ENCODE results near the gene ITPA.

The ITPA gene

DNA sequence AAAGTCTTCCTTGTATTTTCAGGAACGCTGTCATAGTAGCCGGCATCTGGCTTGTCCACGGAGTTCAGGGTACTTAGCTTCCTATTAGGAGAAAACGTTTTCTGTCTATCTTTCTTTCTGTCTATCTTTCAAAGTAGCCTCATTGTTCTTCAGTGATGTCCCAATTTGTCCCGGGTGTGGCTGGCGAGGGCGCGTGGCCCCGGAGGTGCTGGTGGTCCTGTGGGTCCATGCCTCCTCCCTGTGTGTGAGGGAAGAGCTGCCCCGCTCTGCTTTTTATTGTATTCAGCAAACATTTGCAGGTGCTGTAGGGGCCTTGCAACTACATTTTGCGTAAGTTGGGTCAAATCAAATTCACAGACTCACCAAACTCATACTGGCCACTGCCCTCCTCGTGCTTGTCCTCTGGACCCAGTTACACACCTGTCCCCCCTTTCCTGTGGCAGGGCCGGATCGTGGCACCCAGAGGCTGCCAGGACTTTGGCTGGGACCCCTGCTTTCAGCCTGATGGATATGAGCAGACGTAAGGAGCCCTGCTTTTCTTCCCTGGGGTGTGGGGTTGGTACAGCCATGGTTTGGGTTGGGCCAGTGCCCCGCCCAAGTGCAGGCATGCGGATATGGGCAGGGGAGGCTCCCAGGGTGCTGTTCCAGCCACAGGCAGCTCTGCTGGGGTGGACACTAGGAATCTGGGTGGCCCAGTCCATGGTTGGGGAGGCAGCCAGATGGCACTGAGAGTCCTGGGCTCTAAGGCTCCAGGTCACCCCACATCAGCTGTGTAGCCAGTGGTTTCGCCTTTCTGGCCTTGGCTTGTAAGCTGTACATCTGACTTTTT, 12.3 kb downstream of the ITPA start:
- H3K9me3 ChIP-seq (ENCODE audit: insufficient read depth, low read depth, low read length): no peaks in the 10 kb centered on the region
- H3K79me2 ChIP-seq (ENCODE audit: insufficient read depth, low read length): no peaks in the 10 kb centered on the region
- peaks cover 17% of the 10 kb centered on the region for H3K4me1 ChIP-seq (ENCODE audit: insufficient read depth, low read length, poor library complexity, severe bottlenecking)
- TF ChIP-seq, protein P1, sequence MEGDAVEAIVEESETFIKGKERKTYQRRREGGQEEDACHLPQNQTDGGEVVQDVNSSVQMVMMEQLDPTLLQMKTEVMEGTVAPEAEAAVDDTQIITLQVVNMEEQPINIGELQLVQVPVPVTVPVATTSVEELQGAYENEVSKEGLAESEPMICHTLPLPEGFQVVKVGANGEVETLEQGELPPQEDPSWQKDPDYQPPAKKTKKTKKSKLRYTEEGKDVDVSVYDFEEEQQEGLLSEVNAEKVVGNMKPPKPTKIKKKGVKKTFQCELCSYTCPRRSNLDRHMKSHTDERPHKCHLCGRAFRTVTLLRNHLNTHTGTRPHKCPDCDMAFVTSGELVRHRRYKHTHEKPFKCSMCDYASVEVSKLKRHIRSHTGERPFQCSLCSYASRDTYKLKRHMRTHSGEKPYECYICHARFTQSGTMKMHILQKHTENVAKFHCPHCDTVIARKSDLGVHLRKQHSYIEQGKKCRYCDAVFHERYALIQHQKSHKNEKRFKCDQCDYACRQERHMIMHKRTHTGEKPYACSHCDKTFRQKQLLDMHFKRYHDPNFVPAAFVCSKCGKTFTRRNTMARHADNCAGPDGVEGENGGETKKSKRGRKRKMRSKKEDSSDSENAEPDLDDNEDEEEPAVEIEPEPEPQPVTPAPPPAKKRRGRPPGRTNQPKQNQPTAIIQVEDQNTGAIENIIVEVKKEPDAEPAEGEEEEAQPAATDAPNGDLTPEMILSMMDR (conservative IDR thresholded peaks at IDR 0.05; ENCODE audit: low read length): no peak
- no peak for TF ChIP-seq EZH2phosphoT487 (IDR thresholded peaks at IDR 0.05; ENCODE audit: borderline replicate concordance)
- H2AFZ ChIP-seq (ENCODE audit: low read length): no peak overlapping the region
- H3K36me3 ChIP-seq (ENCODE audit: insufficient read depth, low read length): peaks cover 6% of the 10 kb centered on the region; the same call in 1 of the 2 replicates
- no peaks in the 10 kb centered on the region for H3K27me3 ChIP-seq (ENCODE audit: insufficient read depth, low read length, poor library complexity, severe bottlenecking)
- H3K9ac ChIP-seq (ENCODE audit: low read depth, low read length, poor library complexity, severe bottlenecking): no peak overlapping the region
- H4K20me1 ChIP-seq (ENCODE audit: insufficient read depth, low read length, poor library complexity, severe bottlenecking): no peaks in the 10 kb centered on the region
- H3F3A ChIP-seq (ENCODE audit: low read depth): no peaks in the 10 kb centered on the region
- no peaks in the 10 kb centered on the region for H3K9me2 ChIP-seq (replicated peaks; ENCODE audit: low read depth, low read length)
- H3K4me2 ChIP-seq (ENCODE audit: low read depth, low read length, poor library complexity, severe bottlenecking): no peak overlapping the region
- H3K4me3 ChIP-seq (ENCODE audit: low read length, poor library complexity, severe bottlenecking): no peak overlapping the region

DNA sequence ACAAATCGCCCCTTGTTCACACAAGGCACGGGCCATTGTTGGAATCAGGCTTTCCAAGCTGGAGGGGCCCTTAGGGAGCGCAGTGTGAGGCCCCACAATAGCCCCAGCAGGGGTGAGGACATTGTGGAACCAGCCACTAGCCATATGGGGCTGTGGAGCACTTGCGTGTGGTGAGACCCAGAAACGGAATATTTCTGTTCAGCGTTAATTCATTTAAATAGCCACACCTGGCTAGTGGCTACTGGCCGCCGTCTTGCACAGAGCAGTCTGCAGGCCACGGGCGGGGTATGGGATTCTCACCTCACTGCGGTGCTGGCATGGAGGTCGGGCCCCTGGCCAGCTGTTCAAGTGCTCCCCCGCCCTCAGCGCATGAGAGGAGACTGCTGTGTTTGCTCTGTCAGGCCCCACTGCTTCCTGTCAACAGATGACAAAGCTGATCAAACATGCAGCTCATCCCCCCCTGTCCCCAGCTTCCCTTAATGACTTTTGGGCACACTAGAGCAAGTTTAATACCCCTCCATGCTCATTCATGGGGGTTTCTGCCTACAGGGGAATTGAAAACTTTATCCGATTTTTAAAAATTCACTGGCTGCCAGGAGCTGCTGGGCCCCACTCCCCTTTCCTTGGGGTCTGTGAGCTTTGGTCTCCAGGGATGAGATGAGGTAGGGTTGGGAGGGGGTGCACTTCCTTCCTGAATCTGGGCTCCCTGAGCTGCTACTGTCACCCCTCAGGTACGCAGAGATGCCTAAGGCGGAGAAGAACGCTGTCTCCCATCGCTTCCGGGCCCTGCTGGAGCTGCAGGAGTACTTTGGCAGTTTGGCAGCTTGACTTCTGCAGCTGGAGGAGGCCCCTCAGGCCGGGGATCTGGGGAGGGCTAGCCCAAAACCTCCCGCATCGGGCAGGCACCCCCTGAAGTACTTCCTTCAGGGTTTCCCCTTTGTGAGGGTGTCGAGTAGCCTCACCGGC, 13.6 kb downstream of the ITPA start:
- H3K9me3 ChIP-seq (ENCODE audit: insufficient read depth, low read depth, low read length): no peaks in the 10 kb centered on the region
- H3K27me3 ChIP-seq (ENCODE audit: insufficient read depth, low read length, poor library complexity, severe bottlenecking): no peaks in the 10 kb centered on the region
- no peaks in the 10 kb centered on the region for H3K9me2 ChIP-seq (replicated peaks; ENCODE audit: low read depth, low read length)
- H2AFZ ChIP-seq (ENCODE audit: low read length): no peak overlapping the region
- peak overlapping the region; percentile 54 for H3K4me2 ChIP-seq (ENCODE audit: low read depth, low read length, poor library complexity, severe bottlenecking)
- H4K20me1 ChIP-seq (ENCODE audit: insufficient read depth, low read length, poor library complexity, severe bottlenecking): no peaks in the 10 kb centered on the region
- peak overlapping the region; percentile 16 for H3K4me3 ChIP-seq (ENCODE audit: low read length, poor library complexity, severe bottlenecking)
- peaks cover 6% of the 10 kb centered on the region; the same call in 1 of the 2 replicates for H3K36me3 ChIP-seq (ENCODE audit: insufficient read depth, low read length)
- no peaks in the 10 kb centered on the region for H3K79me2 ChIP-seq (ENCODE audit: insufficient read depth, low read length)
- no peak for TF ChIP-seq EZH2phosphoT487 (IDR thresholded peaks at IDR 0.05; ENCODE audit: borderline replicate concordance)
- TF ChIP-seq, protein P1 (conservative IDR thresholded peaks at IDR 0.05; ENCODE audit: low read length): no peak
- peaks cover 17% of the 10 kb centered on the region for H3K4me1 ChIP-seq (ENCODE audit: insufficient read depth, low read length, poor library complexity, severe bottlenecking)
- H3F3A ChIP-seq (ENCODE audit: low read depth): no peaks in the 10 kb centered on the region
- H3K9ac ChIP-seq (ENCODE audit: low read depth, low read length, poor library complexity, severe bottlenecking): peak overlapping the region; percentile 54

DNA sequence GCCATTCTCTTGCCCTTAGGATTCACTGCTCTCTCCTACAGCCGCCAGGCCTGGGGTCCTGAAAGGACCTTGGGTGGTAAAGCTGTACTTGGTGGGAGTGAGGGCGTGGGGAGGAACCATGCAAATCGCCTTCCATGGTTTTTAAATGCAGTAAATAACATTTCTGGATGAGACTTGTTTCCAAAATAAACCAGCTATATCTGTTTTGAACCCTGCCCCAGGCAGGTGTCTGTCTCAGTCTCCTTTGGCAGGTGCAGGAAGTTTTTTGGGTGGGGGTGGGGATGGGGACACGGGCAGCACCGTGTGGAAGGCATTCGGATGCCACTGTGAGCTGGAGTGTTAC, 14.3 kb downstream of the ITPA start:
- no peaks in the 10 kb centered on the region for H3K27me3 ChIP-seq (ENCODE audit: insufficient read depth, low read length, poor library complexity, severe bottlenecking)
- H3K9ac ChIP-seq (ENCODE audit: low read depth, low read length, poor library complexity, severe bottlenecking): peak overlapping the region; percentile 54
- no peaks in the 10 kb centered on the region for H3K9me2 ChIP-seq (replicated peaks; ENCODE audit: low read depth, low read length)
- no peaks in the 10 kb centered on the region for H3K79me2 ChIP-seq (ENCODE audit: insufficient read depth, low read length)
- TF ChIP-seq EZH2phosphoT487 (IDR thresholded peaks at IDR 0.05; ENCODE audit: borderline replicate concordance): no peak
- TF ChIP-seq, protein P1 (conservative IDR thresholded peaks at IDR 0.05; ENCODE audit: low read length): no peak
- peaks cover 17% of the 10 kb centered on the region for H3K4me1 ChIP-seq (ENCODE audit: insufficient read depth, low read length, poor library complexity, severe bottlenecking)
- no peaks in the 10 kb centered on the region for H3F3A ChIP-seq (ENCODE audit: low read depth)
- no peak overlapping the region for H3K4me3 ChIP-seq (ENCODE audit: low read length, poor library complexity, severe bottlenecking)
- H3K9me3 ChIP-seq (ENCODE audit: insufficient read depth, low read depth, low read length): no peaks in the 10 kb centered on the region
- H2AFZ ChIP-seq (ENCODE audit: low read length): no peak overlapping the region
- H4K20me1 ChIP-seq (ENCODE audit: insufficient read depth, low read length, poor library complexity, severe bottlenecking): no peaks in the 10 kb centered on the region
- peaks cover 6% of the 10 kb centered on the region; the same call in 1 of the 2 replicates for H3K36me3 ChIP-seq (ENCODE audit: insufficient read depth, low read length)
- peak overlapping the region; percentile 54 for H3K4me2 ChIP-seq (ENCODE audit: low read depth, low read length, poor library complexity, severe bottlenecking)

Data from Loucy (cell line).